RCC 7860 (cell line): ENCODE results near the gene NT5C.
"Not testable (repeated sequence)": the region's sequence is repeated elsewhere in the genome, so short reads cannot be mapped to it uniquely, and the experiment has no call there.

Source experiments
- DNase-seq: peaks from one replicate; pipeline ENCODE4 v3.0.0-alpha.2; 2015; ENCODE audit warnings: low spot score
- FAIRE-seq: peaks from 2 replicates; lab custom pipeline; 2012; peaks lifted over from hg19 to GRCh38; lab: Jason Lieb, UNC

NT5C gene

GRCh38 chr17:75146592-75146991 lies 15.1 kb upstream of the NT5C start:
- FAIRE-seq (no peak), DNase-seq (no peak)

- FAIRE-seq (no peak), DNase-seq (no peak)
These were observed 13.4 kb upstream of the NT5C start for GRCh38 chr17:75144816-75145512.

- no peak for FAIRE-seq
These were observed 10.9 kb upstream of the NT5C start for GRCh38 chr17:75142236-75142971.

GRCh38 chr17:75138519-75138918 lies 7.0 kb upstream of the NT5C start:
- DNase-seq, result no peak
- FAIRE-seq, result no peak

More at GRCh38 chr17:75142236-75142971, 10.9 kb upstream of the NT5C start:
- no peak for DNase-seq

GRCh38 chr17:75137762-75138161 lies 6.2 kb upstream of the NT5C start:
- not testable (repeated sequence) for FAIRE-seq

GRCh38 chr17:75135946-75136345 lies 4.4 kb upstream of the NT5C start:
- no peak for FAIRE-seq

More at GRCh38 chr17:75137762-75138161, 6.2 kb upstream of the NT5C start:
- DNase-seq, result not testable (repeated sequence)

GRCh38 chr17:75135452-75135851 lies 3.9 kb upstream of the NT5C start:
- FAIRE-seq, result no peak
- no peak for DNase-seq

More at GRCh38 chr17:75135946-75136345, 4.4 kb upstream of the NT5C start:
- no peak for DNase-seq

GRCh38 chr17:75133607-75134347 lies 2.2 kb upstream of the NT5C start:
- not testable (repeated sequence) for DNase-seq, FAIRE-seq

GRCh38 chr17:75133001-75133400 lies 1.5 kb upstream of the NT5C start:
- FAIRE-seq, result no peak

GRCh38 chr17:75132018-75133000 lies 767 bp upstream of the NT5C start:
- not testable (repeated sequence) for DNase-seq, FAIRE-seq

More at GRCh38 chr17:75133001-75133400, 1.5 kb upstream of the NT5C start:
- no peak for DNase-seq

- FAIRE-seq (no peak), DNase-seq (peak; percentile 51)
These were observed 787 bp downstream of the NT5C start for GRCh38 chr17:75130632-75131277.

- DNase-seq, result no peak
- no peak for FAIRE-seq
These were observed 1.4 kb downstream of the NT5C start for GRCh38 chr17:75130059-75130631.

GRCh38 chr17:75129576-75129975 lies 2.0 kb downstream of the NT5C start:
- DNase-seq (no peak), FAIRE-seq (no peak)

GRCh38 chr17:75128694-75129505 lies 2.6 kb downstream of the NT5C start:
- DNase-seq (no peak), FAIRE-seq (no peak)

GRCh38 chr17:75127936-75128335 lies 3.6 kb downstream of the NT5C start:
- not testable (repeated sequence) for DNase-seq, FAIRE-seq

- DNase-seq (no peak), FAIRE-seq (no peak)
These were observed 4.6 kb downstream of the NT5C start for GRCh38 chr17:75126954-75127353.

- DNase-seq (no peak), FAIRE-seq (no peak)
These were observed 5.6 kb downstream of the NT5C start for GRCh38 chr17:75125984-75126383.

- DNase-seq, result no peak
- no peak for FAIRE-seq
These were observed 6.8 kb downstream of the NT5C start for GRCh38 chr17:75124819-75125162.
